Liver (tissue), 9 donors: ENCODE data around the gene WDFY1. TPM values are rescaled to one million over a fixed set of nuclear protein-coding genes. Genes with fewer than 3 reads are reported as not detected.

Source experiments
- DNase-seq: peaks from one replicate; pipeline ENCODE4 v3.0.0-alpha.2; 2017; ENCODE audit warnings: low spot score
- H3K27ac ChIP-seq, 2 donors: one replicate each; pipeline ENCODE4 v1.7.0; 2013; ENCODE audit warnings: inconsistent platforms in 2 of 2, low read length in 2 of 2, control low read depth in 1 of 2, low read depth in 1 of 2, mild to moderate bottlenecking in 1 of 2
- H3K27me3 ChIP-seq, 4 donors: one replicate each; pipeline versions ENCODE4 v1.6.1 to v1.7.0; 2013; ENCODE audit warnings: low read length in 3 of 4, inconsistent platforms in 1 of 4, mild to moderate bottlenecking in 1 of 4, moderate library complexity in 1 of 4; ENCODE audit not compliant: control insufficient read depth in 4 of 4, insufficient read depth in 4 of 4
- H3K36me3 ChIP-seq, 4 donors: one replicate each; pipeline versions ENCODE4 v1.6.1 to v1.7.0; 2013; ENCODE audit warnings: low read length in 3 of 4, mild to moderate bottlenecking in 3 of 4, low read depth in 1 of 4, moderate library complexity in 1 of 4; ENCODE audit not compliant: control insufficient read depth in 4 of 4, insufficient read depth in 3 of 4
- H3K4me1 ChIP-seq, 4 donors: one replicate each; pipeline versions ENCODE4 v1.6.1 to v1.7.0; 2013; ENCODE audit warnings: low read length in 3 of 4, mild to moderate bottlenecking in 3 of 4, moderate library complexity in 1 of 4; ENCODE audit not compliant: control insufficient read depth in 4 of 4, insufficient read depth in 4 of 4
- H3K4me3 ChIP-seq, 3 donors: one replicate each; pipeline versions ENCODE4 v1.6.1 to v1.7.0; 2013; ENCODE audit warnings: low read length in 3 of 3, control low read depth in 1 of 3, low read depth in 1 of 3, mild to moderate bottlenecking in 1 of 3
- H3K9ac ChIP-seq, 2 donors: one replicate each; pipeline ENCODE4 v1.7.0; 2013; ENCODE audit warnings: low read length in 2 of 2, mild to moderate bottlenecking in 2 of 2, moderate library complexity in 2 of 2, control low read depth in 1 of 2, low read depth in 1 of 2
- H3K9me3 ChIP-seq, 4 donors: one replicate each; pipeline versions ENCODE4 v1.6.1 to v1.7.0; 2013; ENCODE audit warnings: low read length in 3 of 4; ENCODE audit not compliant: control insufficient read depth in 4 of 4
- EGR1 ChIP-seq, 2 donors: IDR thresholded peaks; 2 replicates each; pipeline ENCODE4 v1.6.1; 2016 to 2018; ENCODE audit warnings: antibody characterized with exemption in 2 of 2, low read depth in 2 of 2
- FOXA1 ChIP-seq: IDR thresholded peaks from 2 replicates; pipeline ENCODE4 v1.6.1; 2016; ENCODE audit warnings: antibody characterized with exemption
- FOXA2 ChIP-seq: IDR thresholded peaks from 2 replicates; pipeline ENCODE4 v1.6.1; 2016; ENCODE audit warnings: antibody characterized with exemption
- HNF4A ChIP-seq, 2 donors: conservative IDR thresholded peaks; 2 replicates each; pipeline ENCODE4 v1.6.1; 2016; ENCODE audit warnings: antibody characterized with exemption in 2 of 2, mild to moderate bottlenecking in 2 of 2
- HNF4G ChIP-seq: IDR thresholded peaks from 2 replicates; pipeline ENCODE4 v1.6.1; 2016; ENCODE audit warnings: antibody characterized with exemption
- JUND ChIP-seq, 2 donors: IDR thresholded peaks; 2 replicates each; pipeline ENCODE4 v1.6.1; 2016; ENCODE audit warnings: antibody characterized with exemption in 2 of 2
- NR2F2 ChIP-seq: IDR thresholded peaks from 2 replicates; pipeline ENCODE4 v1.6.1; 2016; ENCODE audit warnings: antibody characterized with exemption
- RAD21 ChIP-seq, 2 donors: IDR thresholded peaks; 2 replicates each; pipeline ENCODE4 v1.6.1; 2016; ENCODE audit warnings: antibody characterized with exemption in 2 of 2, mild to moderate bottlenecking in 2 of 2
- REST ChIP-seq: IDR thresholded peaks from 2 replicates; pipeline ENCODE4 v1.6.1; 2016; ENCODE audit warnings: antibody characterized with exemption, mild to moderate bottlenecking
- RXRA ChIP-seq, 2 donors: IDR thresholded peaks; 2 replicates each; pipeline ENCODE4 v1.6.1; 2017 to 2018; ENCODE audit warnings: antibody characterized with exemption in 2 of 2, mild to moderate bottlenecking in 1 of 2
- SP1 ChIP-seq: IDR thresholded peaks from 2 replicates; pipeline ENCODE4 v1.6.1; 2018; ENCODE audit warnings: antibody characterized with exemption, mild to moderate bottlenecking
- TAF1 ChIP-seq: conservative IDR thresholded peaks from 2 replicates; pipeline ENCODE4 v1.6.1; 2016; ENCODE audit warnings: antibody characterized with exemption, mild to moderate bottlenecking
- WGBS: extraction: QIAGEN DNeasy Blood & Tissue Kit; methylation state at CpG from one replicate; pipeline ENCODE4 v1.1.7; 2013; 5-methylcytosine and 5-hydroxymethylcytosine counted together
- polyA plus RNA-seq, 2 donors: library from polyadenylated mRNA; stranded (reverse) in 1 of 2; unstranded in 1 of 2; fragments of 200-250 nt in 1 of 2; fragments of >200 nt in 1 of 2; fragmentation: Nextera tagmentation in 1 of 2; extraction: Ambion mirVana in 1 of 2; gene quantifications; one replicate each; pipeline versions ENCODE4 v1.2.1 to v1.2.3, GENCODE V29; 2013 to 2015
- total RNA-seq, 2 donors: library from RNA; depleted of rRNA; stranded (reverse); fragments of >200 nt; gene quantifications; one replicate each; pipeline ENCODE4 v1.2.3, GENCODE V29; 2014
- TF ChIP-seq, protein P1 (sequence below): IDR thresholded peaks from 2 replicates; pipeline ENCODE4 v1.6.1; 2016; ENCODE audit warnings: antibody characterized with exemption
- TF ChIP-seq, protein P2 (sequence below): IDR thresholded peaks from 2 replicates; pipeline ENCODE4 v1.6.1; 2016; ENCODE audit warnings: antibody characterized with exemption
- TF ChIP-seq, protein P3 (sequence below): fragments of 150-350 bp; IDR thresholded peaks from 2 replicates; pipeline ENCODE4 v1.5.1; 2017; ENCODE audit warnings: improper control_type of control experiment, low read depth, low read length; ENCODE audit not compliant: missing input control
- TF ChIP-seq, protein P4 (sequence below): IDR thresholded peaks from 2 replicates; pipeline ENCODE4 v1.6.1; 2016; ENCODE audit warnings: antibody characterized with exemption
- donor health status: healthy.
- donor health status: healthy.
- donor health status: healthy.
- donor health status: healthy.
- donor health status: healthy.

Gene WDFY1
- total and polyA plus RNA-seq, 4 donors = 12.0 to 34.2 (median 24.1) TPM

GRCh38 chr2:223973606-223974005, 28.5 kb upstream of the WDFY1 start (continued):
- TF ChIP-seq, protein P1, sequence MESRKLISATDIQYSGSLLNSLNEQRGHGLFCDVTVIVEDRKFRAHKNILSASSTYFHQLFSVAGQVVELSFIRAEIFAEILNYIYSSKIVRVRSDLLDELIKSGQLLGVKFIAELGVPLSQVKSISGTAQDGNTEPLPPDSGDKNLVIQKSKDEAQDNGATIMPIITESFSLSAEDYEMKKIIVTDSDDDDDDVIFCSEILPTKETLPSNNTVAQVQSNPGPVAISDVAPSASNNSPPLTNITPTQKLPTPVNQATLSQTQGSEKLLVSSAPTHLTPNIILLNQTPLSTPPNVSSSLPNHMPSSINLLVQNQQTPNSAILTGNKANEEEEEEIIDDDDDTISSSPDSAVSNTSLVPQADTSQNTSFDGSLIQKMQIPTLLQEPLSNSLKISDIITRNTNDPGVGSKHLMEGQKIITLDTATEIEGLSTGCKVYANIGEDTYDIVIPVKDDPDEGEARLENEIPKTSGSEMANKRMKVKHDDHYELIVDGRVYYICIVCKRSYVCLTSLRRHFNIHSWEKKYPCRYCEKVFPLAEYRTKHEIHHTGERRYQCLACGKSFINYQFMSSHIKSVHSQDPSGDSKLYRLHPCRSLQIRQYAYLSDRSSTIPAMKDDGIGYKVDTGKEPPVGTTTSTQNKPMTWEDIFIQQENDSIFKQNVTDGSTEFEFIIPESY = no peak
- TF ChIP-seq HNF4A (conservative IDR thresholded peaks at IDR 0.05) = no peak

GRCh38 chr2:223972656-223973102, 27.5 kb upstream of the WDFY1 start:
- Histone ChIP-seq H3K4me3 (no peak overlapping the region), H3K36me3 (peaks cover 2 to 8% (median 3%) of the 10 kb centered on the region in 4 donors), H3K9ac (no peak overlapping the region), H3K4me1 (peaks cover 0 to 3% (median 1%) of the 10 kb centered on the region in 4 donors), H3K9me3 (no peaks in the 10 kb centered on the region), H3K27ac (no peak overlapping the region), H3K27me3 (no peaks in the 10 kb centered on the region)
- 79% methylated on average over 7 of the region's 7 CpGs for WGBS
- TF ChIP-seq RXRA (IDR thresholded peaks at IDR 0.05) (peak in 1 of 2 donors; percentile 24), RAD21 (IDR thresholded peaks at IDR 0.05) (no peak)
- no peak for DNase-seq

DNA sequence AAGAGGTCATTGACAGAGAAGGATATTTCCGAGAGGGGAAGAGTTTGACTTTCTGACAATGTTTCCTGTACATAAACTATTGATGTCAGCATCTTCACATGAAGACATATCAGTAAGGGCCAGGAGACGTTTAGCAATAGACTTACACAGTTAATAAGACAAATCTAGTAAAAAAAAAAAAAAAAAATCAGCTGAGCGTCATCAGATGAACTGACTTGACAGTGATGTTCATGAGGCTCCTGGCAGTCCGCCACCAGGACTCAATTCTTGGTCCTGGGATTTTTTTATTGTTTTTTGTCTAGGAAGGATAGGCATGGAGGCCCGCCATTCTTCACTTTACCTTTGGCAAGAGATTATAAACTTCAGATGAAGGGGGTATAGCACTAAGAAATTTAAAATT, 26.6 kb upstream of the WDFY1 start:
- 88% methylated on average over 5 of the region's 5 CpGs for WGBS
- peaks cover 0 to 3% (median 1%) of the 10 kb centered on the region in 4 donors for H3K4me1 ChIP-seq
- H3K4me3 ChIP-seq = no peak overlapping the region
- no peak for DNase-seq
- no peak overlapping the region for H3K9ac ChIP-seq
- H3K36me3 ChIP-seq = peaks cover 4 to 18% (median 9%) of the 10 kb centered on the region in 4 donors
- H3K27ac ChIP-seq = no peak overlapping the region
- TF ChIP-seq RAD21 (IDR thresholded peaks at IDR 0.05) (no peak), RXRA (IDR thresholded peaks at IDR 0.05) (no peak), EGR1 (IDR thresholded peaks at IDR 0.05; ENCODE audit: low read depth in 2 of 2) (no peak), FOXA2 (no peak), NR2F2 (no peak), FOXA1 (no peak), SP1 (no peak), TAF1 (no peak), REST (no peak), HNF4A (conservative IDR thresholded peaks at IDR 0.05) (no peak), JUND (IDR thresholded peaks at IDR 0.05) (no peak), HNF4G (no peak)
- TF ChIP-seq, protein P1 = no peak
- TF ChIP-seq, protein P2, sequence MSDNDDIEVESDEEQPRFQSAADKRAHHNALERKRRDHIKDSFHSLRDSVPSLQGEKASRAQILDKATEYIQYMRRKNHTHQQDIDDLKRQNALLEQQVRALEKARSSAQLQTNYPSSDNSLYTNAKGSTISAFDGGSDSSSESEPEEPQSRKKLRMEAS = no peak
- TF ChIP-seq, protein P3, sequence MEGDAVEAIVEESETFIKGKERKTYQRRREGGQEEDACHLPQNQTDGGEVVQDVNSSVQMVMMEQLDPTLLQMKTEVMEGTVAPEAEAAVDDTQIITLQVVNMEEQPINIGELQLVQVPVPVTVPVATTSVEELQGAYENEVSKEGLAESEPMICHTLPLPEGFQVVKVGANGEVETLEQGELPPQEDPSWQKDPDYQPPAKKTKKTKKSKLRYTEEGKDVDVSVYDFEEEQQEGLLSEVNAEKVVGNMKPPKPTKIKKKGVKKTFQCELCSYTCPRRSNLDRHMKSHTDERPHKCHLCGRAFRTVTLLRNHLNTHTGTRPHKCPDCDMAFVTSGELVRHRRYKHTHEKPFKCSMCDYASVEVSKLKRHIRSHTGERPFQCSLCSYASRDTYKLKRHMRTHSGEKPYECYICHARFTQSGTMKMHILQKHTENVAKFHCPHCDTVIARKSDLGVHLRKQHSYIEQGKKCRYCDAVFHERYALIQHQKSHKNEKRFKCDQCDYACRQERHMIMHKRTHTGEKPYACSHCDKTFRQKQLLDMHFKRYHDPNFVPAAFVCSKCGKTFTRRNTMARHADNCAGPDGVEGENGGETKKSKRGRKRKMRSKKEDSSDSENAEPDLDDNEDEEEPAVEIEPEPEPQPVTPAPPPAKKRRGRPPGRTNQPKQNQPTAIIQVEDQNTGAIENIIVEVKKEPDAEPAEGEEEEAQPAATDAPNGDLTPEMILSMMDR = no peak
- TF ChIP-seq, protein P4, sequence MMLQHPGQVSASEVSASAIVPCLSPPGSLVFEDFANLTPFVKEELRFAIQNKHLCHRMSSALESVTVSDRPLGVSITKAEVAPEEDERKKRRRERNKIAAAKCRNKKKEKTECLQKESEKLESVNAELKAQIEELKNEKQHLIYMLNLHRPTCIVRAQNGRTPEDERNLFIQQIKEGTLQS = no peak
- no peaks in the 10 kb centered on the region for H3K27me3 ChIP-seq
- no peaks in the 10 kb centered on the region for H3K9me3 ChIP-seq
